GM21619 (cell line): ENCODE data around the gene TCL1B.
"Not testable (repeated sequence)": the region's sequence is repeated elsewhere in the genome, so short reads cannot be mapped to it uniquely, and the experiment has no call there.

ENCODE experiments used
- ATAC-seq: cut with Tn5 transposase; IDR thresholded peaks from one replicate; pipeline ENCODE4 v1.9.1; 2021; ENCODE audit not compliant: unreplicated experiment

The TCL1B gene

GRCh38 chr14:95685978-95686922 lies at the start of gene TCL1B:
TSS of gene TCL1B (plus strand) at chr14:95686426. CDS start at chr14:95686468, 42 bp downstream.
- no peak for ATAC-seq

- no peak for ATAC-seq
Observed at GRCh38 chr14:95644981-95645380, 41.2 kb upstream of the TCL1B start.

- ATAC-seq = no peak
Observed at GRCh38 chr14:95645389-95645996, 40.7 kb upstream of the TCL1B start.

- ATAC-seq = no peak
Observed at GRCh38 chr14:95647926-95648325, 38.3 kb upstream of the TCL1B start.

GRCh38 chr14:95649230-95649629 lies 37.0 kb upstream of the TCL1B start:
- no peak for ATAC-seq

DNA sequence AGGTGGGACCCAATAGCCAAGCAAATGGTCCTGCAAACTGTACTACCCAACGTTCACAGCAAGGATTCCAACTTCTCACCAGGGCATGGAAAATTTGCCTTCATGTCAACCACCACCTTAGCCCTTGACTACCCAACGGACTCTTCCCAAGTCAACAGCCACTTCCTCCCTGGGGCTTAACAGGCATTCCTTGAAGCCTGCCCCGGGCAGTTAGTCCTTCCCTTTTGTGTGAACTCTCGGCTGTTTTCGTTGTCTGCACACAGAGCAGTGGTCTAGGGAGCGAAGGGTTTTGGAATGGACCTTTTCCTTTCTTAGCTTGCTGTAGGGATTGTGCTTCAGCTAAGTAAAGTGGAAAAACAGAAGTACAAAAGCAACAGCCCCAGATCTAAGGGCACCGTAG lies 35.2 kb upstream of the TCL1B start:
- ATAC-seq = no peak

DNA sequence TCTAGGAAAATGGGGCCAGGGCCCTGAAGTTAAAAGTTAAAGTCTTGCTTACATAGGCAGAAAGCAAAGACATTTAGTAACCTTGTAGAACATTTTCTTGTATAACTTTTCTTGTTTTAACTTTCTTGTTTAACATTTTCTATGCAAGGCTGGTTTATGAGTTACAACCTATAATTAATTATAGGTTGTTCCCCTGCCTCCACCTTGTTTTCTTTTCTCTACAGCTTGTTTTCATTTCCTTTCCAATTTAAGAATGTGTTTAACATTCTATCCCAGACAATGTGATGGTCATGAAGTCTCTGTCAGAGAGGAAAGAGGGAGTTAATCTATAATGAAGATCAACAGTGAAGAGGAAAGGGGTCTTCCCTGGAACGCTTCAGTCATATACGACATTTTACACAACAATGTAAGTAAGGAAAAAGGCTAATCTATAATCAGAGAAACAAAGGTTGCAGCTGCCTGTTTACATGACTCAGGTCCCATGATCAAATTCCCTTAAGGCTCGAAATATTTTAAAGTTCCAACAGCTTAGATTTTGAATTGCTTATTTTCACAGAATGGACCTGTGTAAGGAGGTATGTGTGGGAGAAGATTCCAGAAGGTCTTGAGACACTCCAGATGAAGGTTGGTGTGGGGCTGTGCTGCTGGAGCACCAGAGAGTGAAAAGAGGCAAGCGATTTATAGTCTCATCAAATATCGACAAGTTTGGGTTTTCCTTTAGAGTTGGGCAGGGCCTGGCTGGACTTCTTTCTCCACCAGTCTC lies 34.2 kb upstream of the TCL1B start:
- ATAC-seq = no peak

DNA sequence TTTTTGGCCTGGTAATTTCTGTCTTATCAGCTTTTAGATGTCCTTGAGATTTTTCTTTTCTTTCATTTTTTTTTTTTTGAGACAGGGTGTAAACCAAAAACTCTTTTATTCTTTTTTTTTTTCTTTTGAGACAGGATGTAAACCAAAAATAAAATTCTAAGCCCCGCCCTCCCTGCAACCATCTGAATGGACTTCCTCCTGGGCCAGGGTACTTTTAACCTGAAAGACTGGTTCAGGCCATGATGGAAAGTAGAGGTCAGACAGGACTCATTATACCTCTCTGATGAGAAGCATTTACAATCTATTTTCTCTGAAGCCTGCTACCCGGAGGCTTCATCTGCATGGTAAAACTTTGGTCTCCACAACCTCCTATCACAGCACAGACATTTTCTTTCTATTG lies 33.5 kb upstream of the TCL1B start:
- ATAC-seq = no peak

- no peak for ATAC-seq
Observed at GRCh38 chr14:95655461-95655860, 30.8 kb upstream of the TCL1B start.

- no peak for ATAC-seq
Observed at GRCh38 chr14:95656634-95657033, 29.6 kb upstream of the TCL1B start.

- ATAC-seq = no peak
Observed at GRCh38 chr14:95657454-95657853, 28.8 kb upstream of the TCL1B start.

DNA sequence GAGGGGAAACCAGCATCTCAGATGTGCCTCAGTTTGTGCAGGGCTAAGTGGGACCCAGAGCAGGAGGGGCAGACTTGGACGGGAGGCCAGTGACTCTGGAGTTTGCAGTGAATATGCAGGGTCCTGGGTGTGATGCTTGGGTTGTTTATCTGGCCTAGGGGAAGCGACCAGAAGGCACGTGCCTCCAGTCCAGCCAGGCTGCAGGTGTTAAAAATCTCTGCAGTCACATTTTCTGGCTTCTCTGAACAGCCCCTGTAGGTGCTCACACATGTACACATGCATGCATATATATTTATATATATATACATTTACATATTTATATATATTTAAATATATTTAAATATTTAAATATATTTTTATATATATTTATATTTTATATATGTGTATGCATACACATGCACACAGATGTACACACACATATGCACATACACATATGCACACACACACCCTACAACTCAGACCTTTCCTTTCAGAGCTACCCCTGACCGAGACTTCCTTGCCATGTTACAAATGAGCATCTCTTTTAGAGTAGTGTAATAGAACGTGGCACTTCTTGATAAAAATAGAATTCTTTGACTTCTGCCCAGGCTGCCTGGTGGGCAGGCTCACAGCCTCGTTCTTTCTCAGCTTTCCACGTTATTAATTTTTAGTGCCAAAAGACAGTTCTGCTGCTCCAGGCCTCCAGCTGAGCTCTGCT lies 26.8 kb upstream of the TCL1B start:
- ATAC-seq = no peak

GRCh38 chr14:95659990-95660385 lies 26.2 kb upstream of the TCL1B start:
- no peak for ATAC-seq

GRCh38 chr14:95660651-95661515 lies 25.3 kb upstream of the TCL1B start:
- no peak for ATAC-seq

DNA sequence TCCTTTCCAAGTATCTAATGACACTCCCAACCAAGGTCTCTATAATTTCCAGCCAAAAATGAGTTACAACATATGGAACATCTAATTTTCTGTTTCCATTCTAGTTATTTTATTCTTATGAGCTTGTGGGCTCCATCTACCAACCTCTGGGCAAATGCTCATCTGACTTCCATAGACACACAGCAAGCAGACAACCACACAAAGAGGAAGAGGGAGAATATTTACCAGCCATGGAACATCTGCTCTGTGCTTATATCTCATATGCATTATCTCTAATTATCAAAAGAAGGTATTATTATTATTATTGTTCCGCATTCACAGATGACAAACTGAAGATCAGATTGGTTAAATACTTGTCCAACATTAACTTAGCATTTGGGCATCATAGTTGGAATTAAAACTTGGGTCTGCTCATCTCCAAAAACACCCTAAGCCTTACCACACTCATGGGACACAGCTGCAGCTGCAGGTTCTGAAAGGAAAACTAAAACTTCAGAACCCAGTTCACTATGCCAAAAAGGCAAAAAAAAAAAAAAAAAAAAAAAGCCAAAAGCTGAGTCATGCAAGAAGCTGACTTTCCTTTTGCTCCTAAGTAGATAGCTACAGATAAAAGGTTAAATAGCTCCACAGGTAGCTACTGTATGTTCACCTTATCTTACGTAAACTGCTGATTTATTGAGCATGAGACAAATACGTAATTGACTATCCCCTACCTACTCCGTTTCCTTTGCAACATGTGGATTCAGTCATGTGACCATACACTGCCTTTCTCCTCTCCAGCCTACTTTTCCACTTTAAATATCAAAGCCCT lies 23.6 kb upstream of the TCL1B start:
- ATAC-seq = no peak

GRCh38 chr14:95663226-95663797 lies 22.9 kb upstream of the TCL1B start:
- peak; percentile 18 for ATAC-seq

- ATAC-seq = no peak
Observed at GRCh38 chr14:95664066-95664465, 22.2 kb upstream of the TCL1B start.

- ATAC-seq = peak; percentile 20
Observed at GRCh38 chr14:95664546-95664945, 21.7 kb upstream of the TCL1B start.

GRCh38 chr14:95665530-95665929 lies 20.7 kb upstream of the TCL1B start:
- ATAC-seq = not testable (repeated sequence)
